Neural crest cell (in vitro differentiated cells): ENCODE measurements around the gene RORC. TPM values are rescaled to one million over a fixed set of nuclear protein-coding genes. Genes with fewer than 3 reads are reported as not detected.
"Not testable (repeated sequence)": the region's sequence is repeated elsewhere in the genome, so short reads cannot be mapped to it uniquely, and the experiment has no call there.

ENCODE experiments used
- DNase-seq: peaks from one replicate; pipeline ENCODE4 v3.0.0; 2021; ENCODE audit warnings: low read depth, mixed read lengths, low spot score
- H3K27ac Mint-ChIP-seq: one replicate; pipeline ENCODE4 v1.8.0; 2021; ENCODE audit warnings: mild to moderate bottlenecking, mixed read lengths; ENCODE audit not compliant: unreplicated experiment
- H3K27me3 Mint-ChIP-seq: 2 replicates; pipeline ENCODE4 v1.8.0; 2021; ENCODE audit warnings: low read depth, mild to moderate bottlenecking, mixed read lengths
- H3K36me3 Mint-ChIP-seq: 2 replicates; pipeline ENCODE4 v1.8.0; 2021; ENCODE audit warnings: low read depth, mild to moderate bottlenecking, mixed read lengths
- H3K4me1 Mint-ChIP-seq: 2 replicates; pipeline ENCODE4 v1.8.0; 2021; ENCODE audit warnings: mixed read lengths
- H3K4me3 Mint-ChIP-seq: one replicate; pipeline ENCODE4 v1.8.0; 2021; ENCODE audit warnings: mild to moderate bottlenecking, mixed read lengths
- H3K9me3 Mint-ChIP-seq: 2 replicates; pipeline ENCODE4 v1.8.0; 2021; ENCODE audit warnings: mixed read lengths
- CTCF ChIP-seq: fragments of 200-600 bp; sonication (generic); conservative IDR thresholded peaks from 2 replicates; pipeline ENCODE4 v1.5.0; 2021; ENCODE audit warnings: antibody characterized with exemption, mild to moderate bottlenecking
- long read RNA-seq: library from polyadenylated mRNA; unstranded; transcript quantifications from one replicate; pipeline ENCODE4 v2.0.0, GENCODE V29; 2020
- total RNA-seq: library from RNA; stranded (reverse); gene quantifications from 2 replicates; pipeline ENCODE4 v1.2.1, GENCODE V29; 2021

Gene RORC
- total RNA-seq = 0.12 TPM in 1 of 2 replicates, not detected in the other
- long read RNA-seq = 0 reads

GRCh38 chr1:151831605-151832004 is at the start of gene RORC:
TSS of gene RORC (minus strand) at chr1:151831802. CDS start at chr1:151831764, 38 bp downstream.
- H3K36me3 Mint-ChIP-seq = no peaks in the 10 kb centered on the region
- DNase-seq = no peak
- no peaks in the 10 kb centered on the region for H3K9me3 Mint-ChIP-seq
- peaks cover 36% of the 10 kb centered on the region for H3K4me1 Mint-ChIP-seq
- TF ChIP-seq CTCF = no peak
- H3K27ac Mint-ChIP-seq = peak within 1 kb of the TSS; percentile 75
- H3K27me3 Mint-ChIP-seq = peaks cover 18% of the 10 kb centered on the region
- H3K4me3 Mint-ChIP-seq = no peak within 1 kb of the TSS

- no peak for TF ChIP-seq CTCF
- no peaks in the 10 kb centered on the region for H3K9me3 Mint-ChIP-seq
- no peak overlapping the region for H3K27ac Mint-ChIP-seq
- H3K27me3 Mint-ChIP-seq = no peaks in the 10 kb centered on the region
- H3K36me3 Mint-ChIP-seq = peaks cover 3% of the 10 kb centered on the region
- H3K4me3 Mint-ChIP-seq = no peak overlapping the region
- no peaks in the 10 kb centered on the region for H3K4me1 Mint-ChIP-seq
- DNase-seq = no peak
Observed at GRCh38 chr1:151875419-151876097, 44.0 kb upstream of the RORC start.

- not testable (repeated sequence) for H3K36me3 Mint-ChIP-seq, H3K27ac Mint-ChIP-seq, H3K9me3 Mint-ChIP-seq, H3K27me3 Mint-ChIP-seq, H3K4me1 Mint-ChIP-seq, DNase-seq, H3K4me3 Mint-ChIP-seq
Observed at GRCh38 chr1:151872776-151873175, 41.2 kb upstream of the RORC start.

GRCh38 chr1:151871284-151872030 is 39.9 kb upstream of the RORC start:
- peaks cover 3% of the 10 kb centered on the region for H3K36me3 Mint-ChIP-seq
- no peak overlapping the region for H3K4me3 Mint-ChIP-seq
- peaks cover 2% of the 10 kb centered on the region for H3K27me3 Mint-ChIP-seq
- no peak for DNase-seq
- no peak for TF ChIP-seq CTCF
- H3K27ac Mint-ChIP-seq = no peak overlapping the region
- no peaks in the 10 kb centered on the region for H3K9me3 Mint-ChIP-seq
- H3K4me1 Mint-ChIP-seq = no peaks in the 10 kb centered on the region

- no peak overlapping the region for H3K4me3 Mint-ChIP-seq
- H3K9me3 Mint-ChIP-seq = no peaks in the 10 kb centered on the region
- no peaks in the 10 kb centered on the region for H3K4me1 Mint-ChIP-seq
- no peak for DNase-seq
- TF ChIP-seq CTCF = no peak
- no peaks in the 10 kb centered on the region for H3K36me3 Mint-ChIP-seq
- no peak overlapping the region for H3K27ac Mint-ChIP-seq
- H3K27me3 Mint-ChIP-seq = peaks cover 2% of the 10 kb centered on the region
Observed at GRCh38 chr1:151868486-151868885, 36.9 kb upstream of the RORC start.

- no peaks in the 10 kb centered on the region for H3K36me3 Mint-ChIP-seq
- H3K4me3 Mint-ChIP-seq = no peak overlapping the region
- H3K27me3 Mint-ChIP-seq = peaks cover 3% of the 10 kb centered on the region
- no peak for DNase-seq
- no peaks in the 10 kb centered on the region for H3K9me3 Mint-ChIP-seq
- no peak overlapping the region for H3K27ac Mint-ChIP-seq
- no peak for TF ChIP-seq CTCF
- H3K4me1 Mint-ChIP-seq = no peaks in the 10 kb centered on the region
Observed at GRCh38 chr1:151867765-151868411, 36.3 kb upstream of the RORC start.
